GM13976 (cell line): ENCODE measurements around the gene MALSU1.
A peak's percentile ranks its signal among the peaks of the same experiment; 100 is the strongest.

Experiments used
- DNase-seq: peaks from one replicate; pipeline ENCODE4 v3.0.0; 2012; ENCODE audit warnings: low spot score
- in situ Hi-C: fragments of 300-500 bp; cut with MboI; formaldehyde crosslinking; loops from one replicate; pipeline ENCODE4 v1.12.0; 2022; ENCODE audit warnings: low sequenced_read_pairs, mixed read lengths, inconsistent platforms; ENCODE audit not compliant: unreplicated experiment
- TF ChIP-seq, protein P1 (sequence below): IDR thresholded peaks from 2 replicates; pipeline ENCODE4 v1.5.1; 2012; ENCODE audit warnings: borderline replicate concordance, mild to moderate bottlenecking; ENCODE audit not compliant: insufficient read depth; ENCODE audit errors: extremely low read depth, missing control alignments, control extremely low read depth

MALSU1 gene

GRCh38 chr7:23345601-23346000, 46.5 kb downstream of the MALSU1 start:
- TF ChIP-seq, protein P1, sequence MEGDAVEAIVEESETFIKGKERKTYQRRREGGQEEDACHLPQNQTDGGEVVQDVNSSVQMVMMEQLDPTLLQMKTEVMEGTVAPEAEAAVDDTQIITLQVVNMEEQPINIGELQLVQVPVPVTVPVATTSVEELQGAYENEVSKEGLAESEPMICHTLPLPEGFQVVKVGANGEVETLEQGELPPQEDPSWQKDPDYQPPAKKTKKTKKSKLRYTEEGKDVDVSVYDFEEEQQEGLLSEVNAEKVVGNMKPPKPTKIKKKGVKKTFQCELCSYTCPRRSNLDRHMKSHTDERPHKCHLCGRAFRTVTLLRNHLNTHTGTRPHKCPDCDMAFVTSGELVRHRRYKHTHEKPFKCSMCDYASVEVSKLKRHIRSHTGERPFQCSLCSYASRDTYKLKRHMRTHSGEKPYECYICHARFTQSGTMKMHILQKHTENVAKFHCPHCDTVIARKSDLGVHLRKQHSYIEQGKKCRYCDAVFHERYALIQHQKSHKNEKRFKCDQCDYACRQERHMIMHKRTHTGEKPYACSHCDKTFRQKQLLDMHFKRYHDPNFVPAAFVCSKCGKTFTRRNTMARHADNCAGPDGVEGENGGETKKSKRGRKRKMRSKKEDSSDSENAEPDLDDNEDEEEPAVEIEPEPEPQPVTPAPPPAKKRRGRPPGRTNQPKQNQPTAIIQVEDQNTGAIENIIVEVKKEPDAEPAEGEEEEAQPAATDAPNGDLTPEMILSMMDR = no peak

GRCh38 chr7:23346316-23346715, 47.2 kb downstream of the MALSU1 start:
- DNase-seq = peak; percentile 56
- TF ChIP-seq, protein P1 = no peak
- in situ Hi-C loops = no loop called here

More at GRCh38 chr7:23345601-23346000, 46.5 kb downstream of the MALSU1 start:
- in situ Hi-C loops = no loop called here
- DNase-seq = no peak

GRCh38 chr7:23347033-23347681, 48.0 kb downstream of the MALSU1 start:
- in situ Hi-C loops = no loop called here
- no peak for DNase-seq

GRCh38 chr7:23347682-23348180, 48.6 kb downstream of the MALSU1 start:
- in situ Hi-C loops = no loop called here
- TF ChIP-seq, protein P1 = no peak
- DNase-seq = peak; percentile 38

More at GRCh38 chr7:23347033-23347681, 48.0 kb downstream of the MALSU1 start:
- TF ChIP-seq, protein P1 = no peak

- in situ Hi-C loops = no loop called here
- TF ChIP-seq, protein P1 = no peak
- DNase-seq = no peak
Measured at GRCh38 chr7:23349484-23350157, 50.5 kb downstream of the MALSU1 start.

- TF ChIP-seq, protein P1 = no peak
- no peak for DNase-seq
- in situ Hi-C loops = no loop called here
Measured at GRCh38 chr7:23350466-23350865, 51.3 kb downstream of the MALSU1 start.

- in situ Hi-C loops = no loop called here
- DNase-seq = peak; percentile 39
- TF ChIP-seq, protein P1 = no peak
Measured at GRCh38 chr7:23353172-23353571, 54.0 kb downstream of the MALSU1 start.
